ENCODE measurements around the gene XPR1. TPM values are rescaled to one million over a fixed set of nuclear protein-coding genes. Genes with fewer than 3 reads are reported as not detected.

Gene XPR1
- total RNA-seq (2014; rRNA removed; shearing (Covaris generic)): 45.6 and 62.7 TPM in 2 replicates

GRCh38 chr1:180631766-180632325 is at the start of gene XPR1:
Gene XPR1, plus strand, starts transcription at chr1:180632022. Its CDS starts 180 bp downstream, at chr1:180632202.
- Histone ChIP-seq H3K4me3 (ENCODE audit: insufficient read depth, low read depth, low read length) (peak within 1 kb of the TSS; percentile 86), H3K27me3 (ENCODE audit: control insufficient read depth, insufficient read depth, low read length) (no peaks in the 10 kb centered on the region), H3K36me3 (replicated peaks; ENCODE audit: control insufficient read depth, insufficient read depth, low read length) (no peaks in the 10 kb centered on the region)
- DNase-seq: peak; percentile 90

GRCh38 chr1:180584869-180585268 is 47.0 kb upstream of the XPR1 start:
- Histone ChIP-seq H3K4me3 (ENCODE audit: insufficient read depth, low read depth, low read length) (no peak overlapping the region), H3K36me3 (replicated peaks; ENCODE audit: control insufficient read depth, insufficient read depth, low read length) (no peaks in the 10 kb centered on the region), H3K27me3 (ENCODE audit: control insufficient read depth, insufficient read depth, low read length) (no peaks in the 10 kb centered on the region)
- no peak for DNase-seq

DNA sequence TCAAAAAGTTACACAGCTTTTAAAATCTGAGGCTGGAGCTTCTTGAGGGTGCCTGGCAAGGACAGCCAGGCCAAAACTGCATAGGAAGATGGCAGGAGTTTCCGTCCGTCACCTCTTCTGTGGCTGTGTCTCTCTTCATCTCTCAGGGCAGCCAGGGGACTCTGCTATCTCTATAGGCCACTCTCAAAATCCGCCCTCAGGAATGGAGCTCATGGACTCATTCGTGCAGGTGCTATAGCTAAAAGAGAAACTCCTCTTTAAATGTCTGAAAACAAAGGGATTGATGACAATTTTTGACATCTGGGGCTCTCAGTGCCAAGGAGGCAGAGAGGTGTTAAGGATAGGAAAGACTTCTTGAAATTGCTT is 45.8 kb upstream of the XPR1 start:
- Histone ChIP-seq H3K27me3 (ENCODE audit: control insufficient read depth, insufficient read depth, low read length) (no peaks in the 10 kb centered on the region), H3K36me3 (replicated peaks; ENCODE audit: control insufficient read depth, insufficient read depth, low read length) (no peaks in the 10 kb centered on the region), H3K4me3 (ENCODE audit: insufficient read depth, low read depth, low read length) (no peak overlapping the region)
- DNase-seq: no peak

- H3K36me3 ChIP-seq (replicated peaks; ENCODE audit: control insufficient read depth, insufficient read depth, low read length): no peaks in the 10 kb centered on the region
- no peak overlapping the region for H3K4me3 ChIP-seq (ENCODE audit: insufficient read depth, low read depth, low read length)
- no peaks in the 10 kb centered on the region for H3K27me3 ChIP-seq (ENCODE audit: control insufficient read depth, insufficient read depth, low read length)
- no peak for DNase-seq
These were observed 45.1 kb upstream of the XPR1 start for GRCh38 chr1:180586671-180587155.

GRCh38 chr1:180588121-180588520 is 43.7 kb upstream of the XPR1 start:
- Histone ChIP-seq H3K36me3 (replicated peaks; ENCODE audit: control insufficient read depth, insufficient read depth, low read length) (no peaks in the 10 kb centered on the region), H3K4me3 (ENCODE audit: insufficient read depth, low read depth, low read length) (no peak overlapping the region), H3K27me3 (ENCODE audit: control insufficient read depth, insufficient read depth, low read length) (no peaks in the 10 kb centered on the region)
- DNase-seq: no peak

DNA sequence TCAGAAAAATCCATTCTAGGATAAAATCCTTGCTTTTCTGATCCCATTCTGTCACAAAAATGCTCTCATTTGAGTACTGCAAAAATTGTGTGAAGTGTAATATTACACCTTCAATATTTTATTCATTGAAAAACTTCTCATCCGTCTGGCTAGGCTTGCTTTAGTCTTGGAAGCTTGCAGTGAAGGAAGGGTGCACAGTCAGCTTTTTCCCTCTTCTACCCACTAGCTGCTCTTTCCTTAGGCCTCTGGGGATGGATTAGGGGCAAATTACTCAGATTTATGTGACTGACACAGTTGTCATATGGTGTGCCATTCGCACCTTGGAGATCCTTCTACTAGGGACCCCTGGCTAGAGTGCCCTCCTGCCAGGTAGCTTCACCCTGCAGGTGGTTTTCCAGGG is 40.9 kb upstream of the XPR1 start:
- Histone ChIP-seq H3K36me3 (replicated peaks; ENCODE audit: control insufficient read depth, insufficient read depth, low read length) (no peaks in the 10 kb centered on the region), H3K4me3 (ENCODE audit: insufficient read depth, low read depth, low read length) (no peak overlapping the region), H3K27me3 (ENCODE audit: control insufficient read depth, insufficient read depth, low read length) (no peaks in the 10 kb centered on the region)
- no peak for DNase-seq

DNA sequence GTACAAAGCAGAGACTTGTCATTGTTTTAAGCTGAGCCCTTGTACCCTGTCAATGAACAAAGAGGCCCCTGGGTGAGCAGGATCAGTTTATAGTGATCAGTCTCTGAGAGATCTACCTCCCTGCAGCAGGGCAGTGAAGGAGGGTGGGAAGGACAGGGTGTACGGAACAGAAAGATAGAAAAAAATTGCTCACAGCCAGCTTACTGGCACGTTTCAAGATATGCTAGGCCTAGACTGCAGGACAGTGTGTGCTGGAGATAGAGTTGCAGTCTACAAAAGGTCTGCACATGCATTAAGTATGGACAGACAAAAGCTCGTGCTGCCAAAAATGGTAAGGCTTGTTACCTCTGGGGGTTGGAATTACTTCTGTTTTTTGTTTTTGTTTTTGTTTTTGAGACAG is 38.4 kb upstream of the XPR1 start:
- Histone ChIP-seq H3K36me3 (replicated peaks; ENCODE audit: control insufficient read depth, insufficient read depth, low read length) (no peaks in the 10 kb centered on the region), H3K4me3 (ENCODE audit: insufficient read depth, low read depth, low read length) (no peak overlapping the region), H3K27me3 (ENCODE audit: control insufficient read depth, insufficient read depth, low read length) (no peaks in the 10 kb centered on the region)
- no peak for DNase-seq

- no peaks in the 10 kb centered on the region for H3K36me3 ChIP-seq (replicated peaks; ENCODE audit: control insufficient read depth, insufficient read depth, low read length)
- H3K4me3 ChIP-seq (ENCODE audit: insufficient read depth, low read depth, low read length): no peak overlapping the region
- DNase-seq: no peak
- H3K27me3 ChIP-seq (ENCODE audit: control insufficient read depth, insufficient read depth, low read length): no peaks in the 10 kb centered on the region
These were observed 37.1 kb upstream of the XPR1 start for GRCh38 chr1:180594723-180595122.

DNA sequence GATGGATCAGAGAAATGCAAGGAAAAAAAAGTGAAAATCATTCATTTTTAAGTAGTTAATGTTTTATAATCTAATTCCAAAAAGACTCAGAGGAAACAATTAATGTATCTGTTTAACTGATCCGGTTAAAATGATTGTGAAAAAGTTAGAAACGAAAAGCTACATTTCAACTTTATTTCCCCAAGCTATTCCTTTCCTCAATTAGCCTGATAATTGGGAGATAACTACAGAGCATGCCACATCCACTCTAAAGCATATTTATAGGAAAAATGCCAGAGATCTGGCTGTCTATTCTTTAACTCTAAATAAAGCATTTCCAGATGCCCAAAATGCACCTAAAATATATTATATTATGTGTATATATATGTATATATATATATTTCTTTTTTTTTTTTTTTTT is 35.9 kb upstream of the XPR1 start:
- DNase-seq: no peak
- Histone ChIP-seq H3K36me3 (replicated peaks; ENCODE audit: control insufficient read depth, insufficient read depth, low read length) (no peaks in the 10 kb centered on the region), H3K27me3 (ENCODE audit: control insufficient read depth, insufficient read depth, low read length) (no peaks in the 10 kb centered on the region), H3K4me3 (ENCODE audit: insufficient read depth, low read depth, low read length) (no peak overlapping the region)

GRCh38 chr1:180597520-180597919 is 34.3 kb upstream of the XPR1 start:
- DNase-seq: no peak
- no peaks in the 10 kb centered on the region for H3K36me3 ChIP-seq (replicated peaks; ENCODE audit: control insufficient read depth, insufficient read depth, low read length)
- no peaks in the 10 kb centered on the region for H3K27me3 ChIP-seq (ENCODE audit: control insufficient read depth, insufficient read depth, low read length)
- H3K4me3 ChIP-seq (ENCODE audit: insufficient read depth, low read depth, low read length): no peak overlapping the region

GRCh38 chr1:180598333-180598974 is 33.4 kb upstream of the XPR1 start:
- no peaks in the 10 kb centered on the region for H3K36me3 ChIP-seq (replicated peaks; ENCODE audit: control insufficient read depth, insufficient read depth, low read length)
- DNase-seq: no peak
- no peak overlapping the region for H3K4me3 ChIP-seq (ENCODE audit: insufficient read depth, low read depth, low read length)
- H3K27me3 ChIP-seq (ENCODE audit: control insufficient read depth, insufficient read depth, low read length): no peaks in the 10 kb centered on the region

DNA sequence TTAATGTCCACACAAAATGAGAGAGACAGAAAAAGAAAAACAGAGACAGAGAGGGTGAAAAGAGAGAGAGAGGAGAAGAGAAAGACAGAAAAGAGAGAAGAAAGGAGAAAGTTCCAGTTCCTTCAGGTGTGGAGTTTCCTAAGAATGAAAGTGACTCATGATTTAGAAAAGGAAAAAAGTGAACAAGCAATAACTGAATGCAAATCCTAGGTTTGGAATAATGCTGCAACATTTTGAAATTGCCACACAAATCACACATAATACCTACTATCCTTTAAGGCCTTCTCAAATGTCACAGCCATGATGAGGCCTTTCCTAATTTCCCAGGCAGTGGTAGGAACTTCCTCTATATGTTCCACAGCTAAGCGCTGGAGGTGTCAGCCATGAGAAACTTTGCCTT is 31.5 kb upstream of the XPR1 start:
- H3K36me3 ChIP-seq (replicated peaks; ENCODE audit: control insufficient read depth, insufficient read depth, low read length): no peaks in the 10 kb centered on the region
- no peak for DNase-seq
- no peak overlapping the region for H3K4me3 ChIP-seq (ENCODE audit: insufficient read depth, low read depth, low read length)
- no peaks in the 10 kb centered on the region for H3K27me3 ChIP-seq (ENCODE audit: control insufficient read depth, insufficient read depth, low read length)

DNA sequence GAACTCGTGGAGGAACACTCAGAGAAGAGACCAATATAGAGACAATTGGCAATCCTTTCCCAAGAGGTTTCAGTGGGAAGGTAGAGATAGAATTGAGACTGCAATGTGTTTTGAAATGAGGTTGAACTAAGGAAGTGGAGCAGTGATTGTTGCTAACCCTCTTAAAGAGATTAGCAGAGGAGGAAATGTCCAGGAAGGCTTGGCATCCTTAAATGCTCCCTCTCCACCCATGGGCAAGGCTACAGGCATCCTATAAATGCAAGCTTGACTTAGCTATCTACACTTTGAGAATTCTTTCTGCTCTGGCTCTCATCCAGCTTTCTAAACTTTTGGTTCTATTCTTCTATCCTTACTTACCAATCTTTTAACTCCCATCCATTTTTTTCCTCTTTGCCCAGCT is 30.3 kb upstream of the XPR1 start:
- Histone ChIP-seq H3K36me3 (replicated peaks; ENCODE audit: control insufficient read depth, insufficient read depth, low read length) (no peaks in the 10 kb centered on the region), H3K4me3 (ENCODE audit: insufficient read depth, low read depth, low read length) (no peak overlapping the region), H3K27me3 (ENCODE audit: control insufficient read depth, insufficient read depth, low read length) (no peaks in the 10 kb centered on the region)
- DNase-seq: no peak

- Histone ChIP-seq H3K4me3 (ENCODE audit: insufficient read depth, low read depth, low read length) (no peak overlapping the region), H3K36me3 (replicated peaks; ENCODE audit: control insufficient read depth, insufficient read depth, low read length) (no peaks in the 10 kb centered on the region), H3K27me3 (ENCODE audit: control insufficient read depth, insufficient read depth, low read length) (no peaks in the 10 kb centered on the region)
- DNase-seq: no peak
These were observed 28.5 kb upstream of the XPR1 start for GRCh38 chr1:180603223-180603849.

DNA sequence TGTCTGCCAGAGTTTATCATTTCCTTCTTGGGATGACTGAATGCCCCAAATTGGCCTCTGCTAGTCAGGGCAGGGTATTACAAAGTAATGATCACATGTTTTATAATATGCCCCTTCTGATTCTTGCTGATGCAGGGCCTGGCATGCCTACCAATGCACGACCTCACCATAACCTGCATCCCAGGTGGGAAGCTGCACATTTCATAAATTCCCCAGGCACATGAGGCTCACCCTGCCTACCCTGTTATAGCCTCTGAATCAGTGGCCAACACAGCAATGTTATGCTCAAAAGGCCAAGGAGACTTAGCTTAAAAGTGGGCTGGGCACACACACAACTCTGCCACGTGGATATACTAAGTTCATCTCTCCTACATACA is 28.0 kb upstream of the XPR1 start:
- Histone ChIP-seq H3K4me3 (ENCODE audit: insufficient read depth, low read depth, low read length) (no peak overlapping the region), H3K27me3 (ENCODE audit: control insufficient read depth, insufficient read depth, low read length) (no peaks in the 10 kb centered on the region), H3K36me3 (replicated peaks; ENCODE audit: control insufficient read depth, insufficient read depth, low read length) (no peaks in the 10 kb centered on the region)
- no peak for DNase-seq
